Breast epithelium (tissue), 4 donors: Measurements from ENCODE around the gene MOV10. TPM values are rescaled to one million over a fixed set of nuclear protein-coding genes. Genes with fewer than 3 reads are reported as not detected.
A peak's percentile ranks its signal among the peaks of the same experiment; 100 is the strongest.

Experiments
- DNase-seq, 2 donors: peaks; one replicate each; pipeline ENCODE4 v3.0.0-alpha.2; 2019; ENCODE audit warnings: low spot score in 2 of 2
- H3K27ac ChIP-seq, 2 donors: fragments of 200-600 bp; sonication (generic) in 1 of 2; one replicate each; pipeline ENCODE4 v1.5.1; 2016 to 2019; ENCODE audit warnings: mild to moderate bottlenecking in 1 of 2
- H3K27me3 ChIP-seq, 2 donors: fragments of 200-600 bp; sonication (generic) in 1 of 2; one replicate each; pipeline versions ENCODE4 v1.5.1 to v1.6.0; 2017 to 2019; ENCODE audit warnings: control low read depth in 1 of 2, mild to moderate bottlenecking in 1 of 2
- H3K36me3 ChIP-seq: fragments of 200-600 bp; one replicate; pipeline ENCODE4 v1.5.1; 2019
- H3K4me1 ChIP-seq, 2 donors: fragments of 200-600 bp; sonication (generic); one replicate each; pipeline ENCODE4 v1.5.1; 2016 to 2019; ENCODE audit warnings: control low read depth in 1 of 2
- H3K4me3 ChIP-seq, 3 donors: fragments of 200-600 bp; sonication (generic); 1 replicate in 2 of 3; 2 replicates in 1 of 3; pipeline ENCODE4 v1.5.1; 2016 to 2019; ENCODE audit warnings: mild to moderate bottlenecking in 3 of 3, moderate library complexity in 2 of 3
- H3K9me3 ChIP-seq, 2 donors: fragments of 200-600 bp; sonication (generic) in 1 of 2; one replicate each; pipeline ENCODE4 v1.5.1; 2016 to 2019; ENCODE audit warnings: control low read depth in 1 of 2
- POLR2A ChIP-seq: fragments of 450-650 bp; IDR thresholded peaks from one replicate; pipeline ENCODE4 v1.6.1; 2016; ENCODE audit warnings: antibody characterized with exemption, mild to moderate bottlenecking, moderate library complexity
- POLR2AphosphoS5 ChIP-seq, 3 donors: sonication (generic); formaldehyde crosslinking; IDR thresholded peaks; one replicate each; pipeline ENCODE4 v1.6.1; 2017; ENCODE audit warnings: antibody characterized with exemption in 3 of 3
- intact Hi-C: fragments of 100-400 bp; cut with DNase I; formaldehyde crosslinking; loops from one replicate; pipeline ENCODE4 v1.15.1; 2023; ENCODE audit warnings: low total_unique reads
- total RNA-seq, 3 donors: library from RNA; depleted of rRNA; stranded (reverse); fragments of >200 nt; gene quantifications; one replicate each; pipeline ENCODE4 v1.1.0, GENCODE V29; 2016
- TF ChIP-seq, protein P1 (sequence below), 3 donors: fragments of 450-650 bp; IDR thresholded peaks; one replicate each; pipeline ENCODE4 v1.5.1; 2016 to 2017; ENCODE audit warnings: antibody characterized with exemption in 3 of 3, mild to moderate bottlenecking in 3 of 3, moderate library complexity in 3 of 3

The MOV10 gene
- total RNA-seq, 3 donors from 2014 or later = 14.7 to 52.2 (median 42.6) TPM

GRCh38 chr1:112702067-112702395 is 27.6 kb downstream of the MOV10 start:
- Histone ChIP-seq H3K27me3 (no peaks in the 10 kb centered on the region), H3K9me3 (no peaks in the 10 kb centered on the region), H3K4me1 (peaks cover 19 to 40% of the 10 kb centered on the region in 2 donors), H3K36me3 (no peaks in the 10 kb centered on the region), H3K4me3 (no peak overlapping the region), H3K27ac (peak overlapping the region; percentile 86 to 99)
- intact Hi-C loops = loop anchor here (2.0 kb wide), 1 partner anchor 73 kb away; no protein-coding TSS in a partner anchor
- TF ChIP-seq, protein P1, sequence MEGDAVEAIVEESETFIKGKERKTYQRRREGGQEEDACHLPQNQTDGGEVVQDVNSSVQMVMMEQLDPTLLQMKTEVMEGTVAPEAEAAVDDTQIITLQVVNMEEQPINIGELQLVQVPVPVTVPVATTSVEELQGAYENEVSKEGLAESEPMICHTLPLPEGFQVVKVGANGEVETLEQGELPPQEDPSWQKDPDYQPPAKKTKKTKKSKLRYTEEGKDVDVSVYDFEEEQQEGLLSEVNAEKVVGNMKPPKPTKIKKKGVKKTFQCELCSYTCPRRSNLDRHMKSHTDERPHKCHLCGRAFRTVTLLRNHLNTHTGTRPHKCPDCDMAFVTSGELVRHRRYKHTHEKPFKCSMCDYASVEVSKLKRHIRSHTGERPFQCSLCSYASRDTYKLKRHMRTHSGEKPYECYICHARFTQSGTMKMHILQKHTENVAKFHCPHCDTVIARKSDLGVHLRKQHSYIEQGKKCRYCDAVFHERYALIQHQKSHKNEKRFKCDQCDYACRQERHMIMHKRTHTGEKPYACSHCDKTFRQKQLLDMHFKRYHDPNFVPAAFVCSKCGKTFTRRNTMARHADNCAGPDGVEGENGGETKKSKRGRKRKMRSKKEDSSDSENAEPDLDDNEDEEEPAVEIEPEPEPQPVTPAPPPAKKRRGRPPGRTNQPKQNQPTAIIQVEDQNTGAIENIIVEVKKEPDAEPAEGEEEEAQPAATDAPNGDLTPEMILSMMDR (IDR thresholded peaks at IDR 0.05) = no peak
- no peak for TF ChIP-seq POLR2AphosphoS5 (IDR thresholded peaks at IDR 0.05)
- no peak for TF ChIP-seq POLR2A
- DNase-seq = no peak

GRCh38 chr1:112702420-112703261 is 28.2 kb downstream of the MOV10 start:
- DNase-seq = no peak
- Histone ChIP-seq H3K9me3 (no peaks in the 10 kb centered on the region), H3K27ac (peak overlapping the region; percentile 86 to 99), H3K4me3 (no peak overlapping the region), H3K36me3 (no peaks in the 10 kb centered on the region), H3K27me3 (no peaks in the 10 kb centered on the region), H3K4me1 (peaks cover 19 to 40% of the 10 kb centered on the region in 2 donors)
- intact Hi-C loops = loop anchor here (2.0 kb wide), 1 partner anchor 74 kb away; no protein-coding TSS in a partner anchor
- no peak for TF ChIP-seq POLR2AphosphoS5 (IDR thresholded peaks at IDR 0.05)
- TF ChIP-seq, protein P1 (IDR thresholded peaks at IDR 0.05) = no peak

- Histone ChIP-seq H3K4me1 (peaks cover 19 to 36% of the 10 kb centered on the region in 2 donors), H3K27me3 (no peaks in the 10 kb centered on the region), H3K4me3 (peak overlapping the region in 1 of 3 donors; percentile 100), H3K9me3 (no peaks in the 10 kb centered on the region), H3K36me3 (no peaks in the 10 kb centered on the region), H3K27ac (peak overlapping the region; percentile 86 to 99)
- DNase-seq = no peak
- no peak for TF ChIP-seq POLR2AphosphoS5 (IDR thresholded peaks at IDR 0.05)
- TF ChIP-seq, protein P1 (IDR thresholded peaks at IDR 0.05) = no peak
- no peak for TF ChIP-seq POLR2A
- intact Hi-C loops = loop anchor here (2.0 kb wide), 1 partner anchor 75 kb away; no protein-coding TSS in a partner anchor
Measured at GRCh38 chr1:112703706-112704105, 29.2 kb downstream of the MOV10 start.

DNA sequence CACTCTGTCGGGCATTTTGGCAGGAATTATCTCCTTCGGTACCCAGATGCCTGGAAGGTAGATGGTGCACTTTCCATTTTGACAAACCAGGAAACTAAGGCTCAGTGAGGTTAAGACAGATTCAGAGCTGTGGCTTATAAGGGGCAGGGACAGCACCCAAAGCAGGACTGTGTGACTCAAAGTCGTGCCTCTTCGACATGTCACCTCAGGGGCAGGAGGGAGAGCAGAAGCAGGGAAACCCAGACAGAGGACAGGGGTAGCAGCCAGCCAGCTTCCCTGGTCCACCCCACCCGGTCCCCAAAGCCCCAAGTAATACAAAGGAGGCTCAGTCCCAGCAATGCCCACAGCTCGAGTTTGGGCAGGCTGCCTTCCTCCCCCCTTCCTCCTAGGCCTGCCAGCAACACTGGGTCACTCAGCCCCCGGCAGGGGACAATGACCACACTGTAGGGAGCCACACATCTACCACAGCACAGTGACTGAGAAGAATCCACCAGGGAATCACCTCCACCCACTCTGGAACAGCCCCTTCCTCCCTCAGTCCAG is 30.0 kb downstream of the MOV10 start:
- DNase-seq = no peak
- H3K27me3 ChIP-seq = no peaks in the 10 kb centered on the region
- intact Hi-C loops = no loop called here
- H3K4me3 ChIP-seq = peak overlapping the region; percentile 62 to 100 (median 83)
- H3K9me3 ChIP-seq = no peaks in the 10 kb centered on the region
- H3K27ac ChIP-seq = peak overlapping the region; percentile 86 to 99
- TF ChIP-seq POLR2A (no peak), POLR2AphosphoS5 (IDR thresholded peaks at IDR 0.05) (no peak)
- TF ChIP-seq, protein P1 (IDR thresholded peaks at IDR 0.05) = no peak
- no peaks in the 10 kb centered on the region for H3K36me3 ChIP-seq
- H3K4me1 ChIP-seq = peaks cover 19 to 32% of the 10 kb centered on the region in 2 donors
